GM10266 (cell line): ENCODE measurements around the gene PSME1.

ENCODE experiments used
- DNase-seq: peaks from one replicate; pipeline ENCODE4 v3.0.0; 2012; ENCODE audit errors: extremely low spot score
- CTCF ChIP-seq: IDR thresholded peaks from 2 replicates; pipeline ENCODE4 v1.5.1; 2012; ENCODE audit warnings: mild to moderate bottlenecking, low read depth; ENCODE audit not compliant: control insufficient read depth, insufficient read depth; ENCODE audit errors: missing control alignments

PSME1 gene

GRCh38 chr14:24145690-24146452 lies 9.9 kb downstream of the PSME1 start:
- TF ChIP-seq CTCF: no peak
- DNase-seq: no peak

- peak; percentile 98 for DNase-seq
- peak; percentile 2 for TF ChIP-seq CTCF
Observed at GRCh38 chr14:24146453-24146977, 10.5 kb downstream of the PSME1 start, which contains the start of gene PSME2. TSS of gene PSME2 (minus strand) at chr14:24146610. CDS start at chr14:24146581, 29 bp downstream.

- peak; percentile 99 for DNase-seq
- no peak for TF ChIP-seq CTCF
Observed at GRCh38 chr14:24146978-24147760, 11.2 kb downstream of the PSME1 start, which contains the start of gene RNF31. TSS of gene RNF31 (plus strand) at chr14:24147498. CDS start at chr14:24147699, 201 bp downstream.

- no peak for DNase-seq
- no peak for TF ChIP-seq CTCF
Observed at GRCh38 chr14:24147761-24148428, 11.9 kb downstream of the PSME1 start.

GRCh38 chr14:24149302-24149969 lies 13.4 kb downstream of the PSME1 start:
- DNase-seq: no peak
- TF ChIP-seq CTCF: no peak

GRCh38 chr14:24150061-24150460 lies 14.1 kb downstream of the PSME1 start:
- no peak for TF ChIP-seq CTCF
- DNase-seq: no peak
